A673 (cell line): ENCODE measurements around the gene TMEM63A. TPM values are rescaled to one million over a fixed set of nuclear protein-coding genes. Genes with fewer than 3 reads are reported as not detected.

Source experiments
- BruUV-seq: library from RNA; stranded (reverse); fragments of 400-500 nt; replicated peaks from 2 replicates; lab custom pipeline; 2021; lab: Mats Ljungman, UMichigan
- CTCF ChIA-PET: fragments of 300-600 bp; sonication (Branson Sonifier 250); formaldehyde crosslinking; loops from one replicate; lab custom pipeline; 2022; ENCODE audit warnings: antibody characterized with exemption; lab: Charles Lee
- POLR2A ChIA-PET: fragments of 300-600 bp; sonication (Branson Sonifier 250); formaldehyde crosslinking; loops from one replicate; lab custom pipeline; 2022; ENCODE audit warnings: antibody characterized with exemption; ENCODE audit not compliant: low non-redundant PET; lab: Charles Lee
- DNase-seq: peaks from one replicate; pipeline ENCODE4 v3.0.0-alpha.2; 2015; ENCODE audit warnings: low spot score
- H3K27ac ChIP-seq: fragments of 200-600 bp; sonication (generic); 2 replicates; pipeline ENCODE4 v1.5.1; 2016; ENCODE audit warnings: mixed run types, low read depth, mild to moderate bottlenecking, mixed read lengths, antibody characterized with exemption, low read length; ENCODE audit not compliant: poor library complexity, severe bottlenecking
- H3K27me3 ChIP-seq: fragments of 200-600 bp; sonication (generic); replicated peaks from 2 replicates; pipeline ENCODE4 v1.6.1; 2017; ENCODE audit warnings: mixed run types, low read depth, mild to moderate bottlenecking, mixed read lengths, antibody characterized with exemption, low read length; ENCODE audit not compliant: insufficient read depth, poor library complexity
- H3K36me3 ChIP-seq: fragments of 200-600 bp; sonication (generic); 2 replicates; pipeline ENCODE4 v1.6.1; 2016; ENCODE audit warnings: mixed run types, mild to moderate bottlenecking, mixed read lengths, antibody characterized with exemption, low read length; ENCODE audit not compliant: insufficient read depth, poor library complexity, severe bottlenecking
- H3K4me1 ChIP-seq: fragments of 200-600 bp; sonication (generic); 2 replicates; pipeline ENCODE4 v1.6.1; 2017; ENCODE audit warnings: mixed run types, mild to moderate bottlenecking, mixed read lengths, antibody characterized with exemption, low read length; ENCODE audit not compliant: insufficient read depth, poor library complexity, severe bottlenecking
- H3K4me3 ChIP-seq: fragments of 200-600 bp; sonication (generic); 2 replicates; pipeline ENCODE4 v1.5.1; 2016; ENCODE audit warnings: low read depth, mixed run types, mild to moderate bottlenecking, mixed read lengths, low read length; ENCODE audit not compliant: poor library complexity, severe bottlenecking
- H3K9me3 ChIP-seq: fragments of 200-600 bp; sonication (generic); 2 replicates; pipeline ENCODE4 v1.6.1; 2016; ENCODE audit warnings: mixed run types, low read depth, mild to moderate bottlenecking, mixed read lengths, antibody characterized with exemption, low read length; ENCODE audit not compliant: poor library complexity, severe bottlenecking
- EZH2 ChIP-seq: fragments of 200-600 bp; sonication (generic); IDR thresholded peaks from 2 replicates; pipeline ENCODE4 v1.6.1; 2017; ENCODE audit warnings: borderline replicate concordance, low read depth, mild to moderate bottlenecking, mixed read lengths, antibody characterized with exemption, low read length; ENCODE audit not compliant: poor library complexity, severe bottlenecking
- intact Hi-C: fragments of 100-400 bp; cut with micrococcal nuclease; formaldehyde crosslinking; loops from one replicate; pipeline ENCODE4 v1.10.0; 2022; ENCODE audit not compliant: unreplicated experiment
- total RNA-seq: library from RNA; stranded (reverse); gene quantifications from 2 replicates; pipeline ENCODE4 v1.2.3, GENCODE V29; 2021
- TF ChIP-seq, protein P1 (sequence below): fragments of 300-800, 200-600 bp; sonication (generic); conservative IDR thresholded peaks from 2 replicates; pipeline ENCODE4 v1.5.1; 2017; ENCODE audit warnings: low read depth, mild to moderate bottlenecking, antibody characterized with exemption, low read length, moderate library complexity, mixed read lengths

TMEM63A gene
- total RNA-seq, 1 experiment from 2014 or later, result 25.3 TPM

DNA sequence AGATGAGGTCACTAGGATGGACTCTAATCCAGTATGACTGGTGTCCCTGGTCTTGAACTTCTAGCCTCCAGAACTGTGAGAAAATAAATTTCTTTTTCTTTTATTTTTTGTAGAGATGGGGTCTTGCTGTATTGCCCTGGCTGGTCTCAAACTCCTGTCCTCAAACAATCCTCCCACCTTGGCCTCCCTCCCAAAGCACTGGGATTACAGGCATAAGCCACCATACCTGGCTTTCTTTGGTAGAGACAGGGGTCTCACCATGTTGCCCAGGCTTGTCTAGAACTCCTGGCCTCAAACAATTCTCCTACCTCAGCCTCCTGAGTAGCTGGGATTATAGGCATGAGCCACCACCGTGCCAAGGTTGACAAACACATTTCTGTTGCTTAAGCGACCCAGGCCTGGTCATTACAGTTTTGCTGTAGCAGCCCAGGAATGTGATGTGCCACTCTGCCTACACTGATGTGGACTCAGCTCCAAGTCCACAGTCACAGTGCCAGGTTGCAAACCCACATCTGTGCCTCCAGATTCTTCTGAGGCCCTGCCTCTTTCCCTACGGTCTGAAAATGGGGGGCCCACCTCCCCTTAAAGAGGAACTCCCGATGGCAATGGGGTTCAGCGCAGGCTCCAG is 25.9 kb upstream of the TMEM63A start:
- CTCF ChIA-PET, result no interaction called here
- intact Hi-C loops, result no loop called here
- no peak for DNase-seq
- no peak overlapping the region for H3K4me3 ChIP-seq
- H3K27me3 ChIP-seq, result no peaks in the 10 kb centered on the region
- POLR2A ChIA-PET, result no interaction called here
- BruUV-seq, result no TSS peak
- no peaks in the 10 kb centered on the region for H3K4me1 ChIP-seq
- no peak overlapping the region for H3K27ac ChIP-seq
- no peaks in the 10 kb centered on the region for H3K9me3 ChIP-seq
- TF ChIP-seq, protein P1, sequence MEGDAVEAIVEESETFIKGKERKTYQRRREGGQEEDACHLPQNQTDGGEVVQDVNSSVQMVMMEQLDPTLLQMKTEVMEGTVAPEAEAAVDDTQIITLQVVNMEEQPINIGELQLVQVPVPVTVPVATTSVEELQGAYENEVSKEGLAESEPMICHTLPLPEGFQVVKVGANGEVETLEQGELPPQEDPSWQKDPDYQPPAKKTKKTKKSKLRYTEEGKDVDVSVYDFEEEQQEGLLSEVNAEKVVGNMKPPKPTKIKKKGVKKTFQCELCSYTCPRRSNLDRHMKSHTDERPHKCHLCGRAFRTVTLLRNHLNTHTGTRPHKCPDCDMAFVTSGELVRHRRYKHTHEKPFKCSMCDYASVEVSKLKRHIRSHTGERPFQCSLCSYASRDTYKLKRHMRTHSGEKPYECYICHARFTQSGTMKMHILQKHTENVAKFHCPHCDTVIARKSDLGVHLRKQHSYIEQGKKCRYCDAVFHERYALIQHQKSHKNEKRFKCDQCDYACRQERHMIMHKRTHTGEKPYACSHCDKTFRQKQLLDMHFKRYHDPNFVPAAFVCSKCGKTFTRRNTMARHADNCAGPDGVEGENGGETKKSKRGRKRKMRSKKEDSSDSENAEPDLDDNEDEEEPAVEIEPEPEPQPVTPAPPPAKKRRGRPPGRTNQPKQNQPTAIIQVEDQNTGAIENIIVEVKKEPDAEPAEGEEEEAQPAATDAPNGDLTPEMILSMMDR, result no peak
- no peak for TF ChIP-seq EZH2
- no peaks in the 10 kb centered on the region for H3K36me3 ChIP-seq

- no peak for DNase-seq
- H3K36me3 ChIP-seq, result no peaks in the 10 kb centered on the region
- H3K27ac ChIP-seq, result no peak overlapping the region
- BruUV-seq, result no TSS peak
- H3K9me3 ChIP-seq, result no peaks in the 10 kb centered on the region
- H3K4me3 ChIP-seq, result no peak overlapping the region
- TF ChIP-seq, protein P1, result no peak
- no peak for TF ChIP-seq EZH2
- H3K27me3 ChIP-seq, result no peaks in the 10 kb centered on the region
- POLR2A ChIA-PET, result no interaction called here
- no peaks in the 10 kb centered on the region for H3K4me1 ChIP-seq
- CTCF ChIA-PET, result no interaction called here
- intact Hi-C loops, result no loop called here
Measured at GRCh38 chr1:225907341-225907740, 25.2 kb upstream of the TMEM63A start.

DNA sequence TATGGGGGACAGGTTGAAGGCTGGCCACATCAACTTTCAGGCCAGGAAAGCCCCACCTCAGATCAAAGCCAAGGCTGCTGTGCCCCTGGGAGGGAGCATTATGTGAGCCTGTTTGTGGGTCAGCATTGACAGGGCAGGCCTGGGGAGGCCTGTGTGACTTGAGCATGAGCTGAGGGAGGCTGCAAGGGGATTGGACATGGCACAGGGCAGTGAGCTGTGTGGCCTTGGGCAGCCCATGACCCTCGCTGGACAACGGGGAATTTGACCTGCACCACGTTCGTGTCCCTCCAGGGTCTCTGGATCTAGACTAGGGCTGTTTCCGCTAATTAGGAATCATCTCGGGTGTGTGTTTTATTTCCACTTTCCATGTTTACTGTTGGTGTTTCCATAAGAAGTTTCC is 24.3 kb upstream of the TMEM63A start:
- no peak for DNase-seq
- Histone ChIP-seq H3K36me3 (no peaks in the 10 kb centered on the region), H3K27me3 (no peaks in the 10 kb centered on the region), H3K9me3 (no peaks in the 10 kb centered on the region), H3K4me3 (no peak overlapping the region), H3K27ac (no peak overlapping the region), H3K4me1 (no peaks in the 10 kb centered on the region)
- BruUV-seq, result no TSS peak
- ChIA-PET POLR2A (no interaction called here), CTCF (no interaction called here)
- TF ChIP-seq, protein P1, result no peak
- no peak for TF ChIP-seq EZH2
- intact Hi-C loops, result no loop called here
